Neutrophil (primary cell): ENCODE data around the gene ZNF396.

Experiments
- H3K27ac ChIP-seq: fragments of 200-600 bp; sonication (generic); 2 replicates; pipeline ENCODE4 v1.5.1; 2016; ENCODE audit warnings: mild to moderate bottlenecking, moderate library complexity
- H3K27me3 ChIP-seq: fragments of 200-600 bp; sonication (generic); 2 replicates; pipeline ENCODE4 v1.6.0; 2016; ENCODE audit warnings: mild to moderate bottlenecking
- H3K36me3 ChIP-seq: fragments of 200-600 bp; sonication (generic); 2 replicates; pipeline ENCODE4 v1.5.1; 2017
- H3K4me1 ChIP-seq, 2 experiments: fragments of 200-600 bp in 1 of 2; sonication (generic) in 1 of 2; 1 replicate in 1 of 2; 2 replicates in 1 of 2; pipeline versions ENCODE4 v1.5.1 to v1.6.1; 2013 to 2016; ENCODE audit warnings: low read depth in 1 of 2, low read length in 1 of 2, mild to moderate bottlenecking in 1 of 2, moderate library complexity in 1 of 2; ENCODE audit not compliant: control insufficient read depth in 1 of 2, insufficient read depth in 1 of 2
- H3K4me3 ChIP-seq, 2 experiments: fragments of 200-600 bp in 1 of 2; sonication (generic) in 1 of 2; 1 replicate in 1 of 2; 2 replicates in 1 of 2; pipeline ENCODE4 v1.5.1; 2013 to 2016; ENCODE audit warnings: low read depth in 1 of 2, low read length in 1 of 2, mild to moderate bottlenecking in 1 of 2, moderate library complexity in 1 of 2
- H3K9me3 ChIP-seq: fragments of 200-600 bp; sonication (generic); 2 replicates; pipeline ENCODE4 v1.5.1; 2016
- CTCF ChIP-seq: fragments of 200-600 bp; sonication (generic); IDR thresholded peaks from 2 replicates; pipeline ENCODE4 v1.5.1; 2016; ENCODE audit warnings: antibody characterized with exemption

Gene ZNF396

GRCh38 chr18:35417223-35417622 lies 40.1 kb upstream of the ZNF396 start:
- Histone ChIP-seq H3K4me1 (peaks cover 10% of the 10 kb centered on the region in 2 experiments), H3K27me3 (no peaks in the 10 kb centered on the region), H3K36me3 (no peaks in the 10 kb centered on the region), H3K4me3 (no peak overlapping the region), H3K27ac (no peak overlapping the region), H3K9me3 (no peaks in the 10 kb centered on the region)
- TF ChIP-seq CTCF, result no peak

DNA sequence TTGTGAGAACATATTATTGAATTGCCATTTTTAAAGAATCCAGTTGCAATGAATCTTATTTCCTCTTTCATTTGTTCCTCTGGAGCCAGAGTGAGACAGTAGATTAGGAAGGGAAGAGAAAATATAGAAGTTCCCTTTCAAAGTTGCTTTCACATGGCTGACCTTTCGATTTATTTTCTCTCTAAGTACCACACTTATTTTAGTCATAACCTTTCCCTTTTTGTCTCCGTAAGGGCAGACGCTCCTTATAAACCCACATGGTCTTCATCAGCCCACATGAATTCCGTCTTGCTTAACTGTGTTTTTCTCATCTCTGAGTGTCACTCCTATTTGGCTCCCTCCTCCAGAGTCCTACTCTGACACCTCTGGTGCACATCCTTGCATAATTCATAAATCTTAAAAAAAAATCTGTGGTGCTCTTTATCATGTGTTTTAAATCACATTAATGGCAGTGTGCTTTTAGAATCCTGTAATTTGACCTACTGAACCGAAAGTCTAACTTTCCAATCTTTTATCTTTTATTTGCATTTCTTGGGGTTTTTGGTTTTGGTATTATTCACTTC lies 38.5 kb upstream of the ZNF396 start:
- peaks cover 12 to 15% of the 10 kb centered on the region in 2 experiments for H3K4me1 ChIP-seq

DNA sequence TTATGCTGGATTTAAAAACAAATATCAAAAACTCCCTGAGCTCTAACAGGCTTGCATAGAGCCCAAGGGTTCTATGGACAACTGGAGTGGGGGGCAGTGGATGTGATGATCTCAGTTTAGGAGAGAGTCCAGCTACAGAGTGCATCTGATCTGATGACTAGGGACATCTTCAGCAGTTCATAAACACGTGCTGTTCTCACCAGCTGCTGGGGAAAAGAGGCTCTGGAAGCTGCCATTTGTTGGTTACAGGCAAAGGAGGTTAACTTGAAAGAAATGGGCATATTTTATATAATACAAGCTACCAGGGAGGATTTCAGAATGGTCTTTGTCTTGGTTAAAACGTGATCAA lies 36.0 kb upstream of the ZNF396 start:
- H3K4me1 ChIP-seq, result peaks cover 12 to 15% of the 10 kb centered on the region in 2 experiments
- no peak overlapping the region for H3K4me3 ChIP-seq
- H3K36me3 ChIP-seq, result no peaks in the 10 kb centered on the region
- H3K27me3 ChIP-seq, result no peaks in the 10 kb centered on the region
- no peak overlapping the region for H3K27ac ChIP-seq
- no peaks in the 10 kb centered on the region for H3K9me3 ChIP-seq
- no peak for TF ChIP-seq CTCF

More for the DNA sequence above, 38.5 kb upstream of the ZNF396 start:
- Histone ChIP-seq H3K27me3 (no peaks in the 10 kb centered on the region), H3K4me3 (no peak overlapping the region), H3K9me3 (no peaks in the 10 kb centered on the region), H3K36me3 (no peaks in the 10 kb centered on the region), H3K27ac (no peak overlapping the region)
- TF ChIP-seq CTCF, result no peak

GRCh38 chr18:35411625-35412351 lies 34.7 kb upstream of the ZNF396 start:
- H3K27me3 ChIP-seq, result no peaks in the 10 kb centered on the region

GRCh38 chr18:35410561-35410960 lies 33.4 kb upstream of the ZNF396 start:
- Histone ChIP-seq H3K4me3 (no peak overlapping the region), H3K27me3 (no peaks in the 10 kb centered on the region), H3K4me1 (peaks cover 20 to 23% of the 10 kb centered on the region in 2 experiments), H3K36me3 (no peaks in the 10 kb centered on the region), H3K9me3 (no peaks in the 10 kb centered on the region), H3K27ac (no peak overlapping the region)
- TF ChIP-seq CTCF, result no peak

More at GRCh38 chr18:35411625-35412351, 34.7 kb upstream of the ZNF396 start:
- peaks cover 20 to 23% of the 10 kb centered on the region in 2 experiments for H3K4me1 ChIP-seq
- no peak overlapping the region for H3K27ac ChIP-seq
- no peaks in the 10 kb centered on the region for H3K9me3 ChIP-seq
- H3K4me3 ChIP-seq, result no peak overlapping the region
- no peak for TF ChIP-seq CTCF
- H3K36me3 ChIP-seq, result no peaks in the 10 kb centered on the region
